Measurements from ENCODE around the gene ASPA. TPM values are rescaled to one million over a fixed set of nuclear protein-coding genes. Genes with fewer than 3 reads are reported as not detected.

The ASPA gene
- total and polyA plus RNA-seq, 2 of the 13 experiments (the other 11 are each of a cell fraction or from before 2014, with no cell fraction given), result not detected

GRCh38 chr17:3549610-3550162 is 73.9 kb downstream of the ASPA start:
- Histone ChIP-seq H3K27ac (ENCODE audit: extremely low read length, insufficient read depth, low read length) (no peak overlapping the region), H3K4me1 (ENCODE audit: insufficient read depth, low read length) (peaks cover 30% of the 10 kb centered on the region), H2AFZ (ENCODE audit: low read length) (no peak overlapping the region), H4K20me1 (ENCODE audit: insufficient read depth, low read length) (no peaks in the 10 kb centered on the region), H3K9me3 (ENCODE audit: low read length) (no peaks in the 10 kb centered on the region), H3K4me3 (replicated peaks in 1 of 3; ENCODE audit: insufficient read depth in 1 of 3, low read depth in 2 of 3, low read length in 3 of 3) (no peak overlapping the region), H3K9ac (ENCODE audit: insufficient read depth, low read depth, low read length) (no peak overlapping the region), H3K4me2 (ENCODE audit: low read depth, low read length) (no peak overlapping the region), H3K79me2 (ENCODE audit: insufficient read depth, low read length) (no peaks in the 10 kb centered on the region), H3K36me3 (replicated peaks in 1 of 2; ENCODE audit: control insufficient read depth in 1 of 2, insufficient read depth in 2 of 2, low read length in 2 of 2) (no peaks in the 10 kb centered on the region), H3K27me3 (ENCODE audit: control insufficient read depth in 1 of 2, insufficient read depth in 2 of 2, low read length in 2 of 2) (peaks cover 0 to 4% of the 10 kb centered on the region in 2 experiments; a peak in 1 of 5 replicates)
- WGBS (ENCODE audit: low lambda C conversion rate), result 88% methylated on average over 2 of the region's 2 CpGs
- FAIRE-seq (no peak), ATAC-seq (no peak), DNase-seq (ENCODE audit: low spot score) (no peak)
- BruUV-seq (replicated peaks), result no TSS peak
- in situ Hi-C loops (cut with HindIII; ENCODE audit: extremely low pct_ligation_motif_present, low pct_unique_long_range_greater_than_20kb), result no loop called here
- CTCF ChIA-PET (ENCODE audit: low intra/inter-chr PET ratio, low total read pairs), result no interaction called here
- no peak for TF ChIP-seq TFDP2 (CRISPR knock-in tag; IDR thresholded peaks at IDR 0.05)
- no peak for TF ChIP-seq TBX3 (IDR thresholded peaks at IDR 0.05; ENCODE audit: borderline replicate concordance)
- TF ChIP-seq ZBTB4 (CRISPR knock-in tag; IDR thresholded peaks at IDR 0.05; ENCODE audit: borderline replicate concordance), result no peak
- TF ChIP-seq BRD4 (CRISPR knock-in tag; IDR thresholded peaks at IDR 0.05), result no peak
- TF ChIP-seq ZFAT (CRISPR knock-in tag; conservative IDR thresholded peaks at IDR 0.05), result no peak
- TF ChIP-seq SRSF9 (IDR thresholded peaks at IDR 0.05; ENCODE audit: borderline replicate concordance, insufficient read depth, low read depth, low read length, poor library complexity, severe bottlenecking), result no peak
- TF ChIP-seq THYN1 (CRISPR knock-in tag; IDR thresholded peaks at IDR 0.05; ENCODE audit: borderline replicate concordance, low read depth), result no peak
- intact Hi-C loops (cut with micrococcal nuclease; ENCODE audit: unreplicated experiment), result no loop called here
- POLR2A ChIA-PET, result no interaction called here
